ENCODE results near the gene FH. TPM values are rescaled to one million over a fixed set of nuclear protein-coding genes. Genes with fewer than 3 reads are reported as not detected.

Gene FH
- total RNA-seq, 1 experiment from 2014 or later = 96.6 TPM

DNA sequence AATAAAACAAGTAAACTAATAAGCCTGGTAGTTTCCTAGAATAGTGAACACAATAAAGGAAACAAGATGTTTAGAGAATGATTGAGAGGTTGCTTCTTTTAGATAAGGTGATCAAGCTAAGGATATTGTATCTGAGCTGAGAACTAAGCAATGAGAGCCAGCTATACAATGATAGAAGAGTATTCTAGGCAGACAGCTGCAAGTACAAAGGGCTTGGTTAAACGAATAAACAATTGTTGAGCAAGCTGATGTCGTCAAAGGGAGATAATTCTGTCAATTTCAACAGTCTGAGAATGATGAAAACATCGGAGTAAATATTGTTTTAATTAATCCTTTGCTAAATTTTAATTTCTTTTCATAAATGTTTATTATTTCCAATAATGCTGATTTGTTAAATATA, 5.5 kb upstream of the FH start:
- no peak for DNase-seq (ENCODE audit: low read depth)

- DNase-seq (ENCODE audit: low read depth) = no peak
These were observed 2.2 kb upstream of the FH start for GRCh38 chr1:241521718-241522117.

DNA sequence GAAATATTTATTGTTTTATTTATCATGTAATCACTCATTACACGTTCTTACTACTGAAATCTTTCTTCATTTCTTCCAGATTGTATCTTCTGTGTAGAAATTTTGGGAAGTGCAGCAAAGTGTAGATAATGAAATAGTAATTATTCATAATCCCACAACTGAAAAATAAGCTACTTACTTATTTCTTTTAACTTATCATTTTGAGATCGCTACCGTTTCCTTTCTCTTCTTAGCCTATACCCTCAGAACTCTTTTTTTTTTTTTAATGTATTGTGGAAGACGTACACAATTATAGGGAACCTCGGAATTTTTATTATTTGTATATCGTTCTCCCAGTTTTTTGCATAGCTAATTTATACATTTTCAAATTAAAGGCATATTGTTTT, 518 bp upstream of the FH start:
- DNase-seq (ENCODE audit: low read depth) = no peak

DNA sequence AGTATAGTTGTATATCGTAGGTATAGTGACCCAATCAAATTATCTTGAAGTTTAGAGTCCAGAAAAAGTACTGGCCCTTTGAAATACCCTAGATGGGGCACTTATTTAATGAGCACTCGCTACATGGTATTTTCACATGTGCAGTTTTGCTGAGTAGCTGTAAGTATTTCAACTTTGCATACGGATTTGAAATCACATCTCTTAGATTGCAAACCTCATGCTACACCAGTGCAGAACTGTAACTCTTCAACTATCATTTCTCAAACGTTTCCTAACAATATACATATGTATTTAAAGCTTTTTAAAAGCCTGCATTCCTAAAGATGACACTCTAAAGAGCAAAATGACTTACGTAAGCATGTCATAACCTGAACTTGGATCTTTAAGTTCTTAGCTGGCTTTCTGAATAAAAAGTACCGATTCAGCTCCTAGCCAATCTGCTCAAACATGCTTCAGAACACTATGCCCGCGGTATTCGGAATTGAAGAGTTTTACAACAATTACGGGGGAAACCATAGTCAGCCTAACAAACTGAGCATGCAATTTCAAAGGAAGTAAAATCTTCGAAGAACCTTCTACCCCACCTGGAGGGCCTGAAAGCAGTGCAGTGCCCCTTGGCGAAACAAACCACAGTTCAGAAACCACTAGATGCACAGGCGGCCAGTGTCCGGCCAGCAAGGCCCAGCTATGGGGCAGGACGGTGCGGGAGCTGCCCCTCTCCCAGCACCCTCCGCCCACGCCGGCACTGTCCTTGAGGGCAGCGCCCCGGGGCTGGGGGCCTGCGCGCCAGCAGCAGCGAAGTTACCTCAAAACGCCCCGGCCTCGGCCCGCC, 863 bp downstream of the FH start:
- peak; percentile 13 for DNase-seq (ENCODE audit: low read depth)

GRCh38 chr1:241513378-241513777, 6.2 kb downstream of the FH start:
- no peak for DNase-seq (ENCODE audit: low read depth)

GRCh38 chr1:241507189-241507863, 12.2 kb downstream of the FH start:
- DNase-seq (ENCODE audit: low read depth) = peak; percentile 21

GRCh38 chr1:241503444-241503843, 16.1 kb downstream of the FH start:
- DNase-seq (ENCODE audit: low read depth) = no peak

DNA sequence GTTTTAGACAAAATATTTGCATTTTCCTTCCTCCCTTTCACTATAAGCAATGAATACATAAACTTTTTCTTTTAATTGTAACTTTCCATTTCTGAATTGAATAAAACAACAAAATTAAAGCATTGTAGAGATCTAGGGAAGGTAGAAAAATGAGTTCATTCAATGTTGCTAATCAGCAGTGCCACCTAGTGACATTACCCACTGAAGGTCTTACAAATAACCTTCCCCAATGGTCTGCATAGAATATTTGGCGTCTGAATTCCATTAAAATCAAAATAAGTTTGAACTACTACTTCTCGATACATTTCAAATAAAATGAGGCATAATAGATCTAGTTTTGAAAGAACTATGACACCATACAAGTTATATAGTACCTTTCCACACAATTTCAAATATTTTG, 19.6 kb downstream of the FH start:
- peak; percentile 56 for DNase-seq (ENCODE audit: low read depth)

GRCh38 chr1:241495741-241496140, 23.8 kb downstream of the FH start:
- DNase-seq (ENCODE audit: low read depth) = no peak

DNA sequence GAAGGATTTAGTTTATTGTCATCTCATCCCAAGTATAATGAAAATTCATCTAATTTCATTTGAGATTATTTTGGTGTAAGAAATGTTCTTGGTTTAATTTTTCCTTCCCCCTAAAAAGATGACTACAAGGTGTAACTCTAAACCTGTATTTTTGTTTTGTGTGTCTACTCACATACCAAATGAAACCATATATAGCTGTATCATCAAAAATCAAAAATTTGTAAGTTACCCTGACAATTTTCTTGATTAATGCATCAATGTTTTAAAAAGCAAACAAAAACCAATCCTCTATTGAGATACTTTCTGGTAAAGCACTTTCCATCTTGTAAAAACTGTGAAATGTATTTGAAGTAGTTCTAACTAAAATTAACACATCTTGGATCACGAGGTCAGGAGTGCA, 30.8 kb downstream of the FH start:
- DNase-seq (ENCODE audit: low read depth) = no peak

- peak; percentile 31 for DNase-seq (ENCODE audit: low read depth)
These were observed 34.0 kb downstream of the FH start for GRCh38 chr1:241485554-241485992.

GRCh38 chr1:241485145-241485544, 34.4 kb downstream of the FH start:
- no peak for DNase-seq (ENCODE audit: low read depth)

GRCh38 chr1:241482761-241483250, 36.7 kb downstream of the FH start:
- peak; percentile 87 for DNase-seq (ENCODE audit: low read depth)

DNA sequence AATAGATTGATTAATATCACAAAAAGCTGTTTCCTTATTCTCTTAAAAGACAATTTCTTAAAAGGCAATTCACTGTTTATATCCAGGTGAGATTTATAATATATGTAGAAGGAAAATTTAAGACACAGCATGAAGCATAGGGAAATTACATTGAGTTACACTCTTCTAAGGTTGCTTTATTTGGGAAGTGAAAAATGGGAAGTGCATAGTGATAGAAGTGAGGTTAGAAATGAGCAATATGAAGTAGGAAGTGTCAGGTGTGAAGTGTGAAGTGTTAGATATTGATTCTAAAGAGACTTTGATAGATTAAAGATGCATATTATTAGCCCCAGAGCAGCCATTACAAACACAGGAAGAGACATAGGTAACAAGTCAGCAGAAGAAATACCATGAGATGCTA, 40.3 kb downstream of the FH start:
- no peak for DNase-seq (ENCODE audit: low read depth)

DNA sequence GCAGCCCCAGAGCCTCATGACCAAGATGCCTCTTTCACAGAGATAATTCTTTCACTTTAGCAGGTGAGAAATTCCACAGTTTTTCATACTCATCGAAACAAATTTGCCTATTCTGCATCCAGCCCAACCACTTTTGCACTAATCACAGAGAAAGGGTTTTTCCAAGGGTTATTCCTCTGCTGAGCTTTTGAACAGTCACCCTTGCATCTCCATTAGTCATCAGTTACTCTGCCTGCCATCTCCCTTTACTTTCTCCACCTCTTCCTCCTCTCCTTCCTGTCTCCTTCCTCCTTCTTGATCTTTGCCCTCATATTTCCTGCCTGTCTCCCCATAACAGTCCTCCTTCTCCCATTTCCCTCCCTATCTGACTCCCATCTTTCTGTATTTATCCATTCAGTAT, 43.9 kb downstream of the FH start:
- peak; percentile 31 for DNase-seq (ENCODE audit: low read depth)

- no peak for DNase-seq (ENCODE audit: low read depth)
These were observed 46.5 kb downstream of the FH start for GRCh38 chr1:241473026-241473425.

GRCh38 chr1:241470908-241471590, 48.5 kb downstream of the FH start:
- no peak for DNase-seq (ENCODE audit: low read depth)

DNA sequence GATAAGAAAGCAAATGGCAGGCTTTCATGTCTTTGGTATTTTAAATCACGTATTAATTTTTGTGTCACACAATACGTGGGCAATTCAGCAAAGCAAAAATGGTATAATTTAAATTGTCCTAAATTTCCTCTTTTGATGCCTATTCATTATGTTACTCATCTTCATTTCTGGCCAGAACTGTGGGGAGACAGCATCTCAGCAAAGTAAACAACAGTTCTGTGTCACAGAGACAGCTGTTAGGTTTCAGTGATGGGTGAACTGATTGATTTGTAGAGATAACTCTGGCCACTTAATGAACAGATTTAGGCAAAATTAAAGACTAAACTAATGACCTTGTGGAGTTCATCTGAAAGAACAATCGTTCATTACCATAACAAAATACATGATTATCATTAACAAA, 49.2 kb downstream of the FH start:
- DNase-seq (ENCODE audit: low read depth) = peak; percentile 69

GRCh38 chr1:241465673-241466072, 53.9 kb downstream of the FH start:
- DNase-seq (ENCODE audit: low read depth) = no peak

- no peak for DNase-seq (ENCODE audit: low read depth)
These were observed 54.6 kb downstream of the FH start for GRCh38 chr1:241464985-241465384.

GRCh38 chr1:241462391-241462790, 57.2 kb downstream of the FH start:
- no peak for DNase-seq (ENCODE audit: low read depth)

GRCh38 chr1:241460098-241460873, 59.3 kb downstream of the FH start:
- no peak for DNase-seq (ENCODE audit: low read depth)

All from LHCN-M2 (cell line).